Thyroid gland (tissue), 4 donors: Measurements from ENCODE around the gene STK24.

Source experiments
- CTCF ChIP-seq, 6 experiments: fragments of 200-600 bp in 3 of 6; fragments of 450-650 bp in 3 of 6; sonication (generic) in 3 of 6; IDR thresholded peaks; one replicate each; pipeline ENCODE4 v1.5.1; 2016 to 2019; ENCODE audit warnings: antibody characterized with exemption in 6 of 6, mild to moderate bottlenecking in 2 of 6, inconsistent platforms in 1 of 6, moderate library complexity in 1 of 6
- POLR2A ChIP-seq, 2 donors: fragments of 450-650 bp; IDR thresholded peaks; one replicate each; pipeline ENCODE4 v1.6.1; 2017; ENCODE audit warnings: antibody characterized with exemption in 2 of 2, mild to moderate bottlenecking in 2 of 2, moderate library complexity in 1 of 2

- TF ChIP-seq CTCF (IDR thresholded peaks at IDR 0.05), result no peak
- TF ChIP-seq POLR2A (IDR thresholded peaks at IDR 0.05), result no peak
Observed at GRCh38 chr13:98505217-98505616, 71.7 kb downstream of the STK24 start.
